AG04449 (cell line): ENCODE data around the gene HIPK2.

Experiments used
- CTCF ChIA-PET: fragments of 350-600 bp; formaldehyde crosslinking; extraction: SDS; loops from one replicate; lab custom pipeline; 2021; ENCODE audit warnings: antibody characterized with exemption; lab: Yijun Ruan, JAX
- POLR2A ChIA-PET: fragments of 400-600, 350-600 bp; formaldehyde crosslinking; extraction: SDS; loops from one replicate; lab custom pipeline; 2020; ENCODE audit warnings: antibody characterized with exemption, inconsistent platforms; lab: Yijun Ruan, JAX
- DNase-seq: peaks from one replicate; pipeline ENCODE4 v3.0.0-alpha.2; 2010; ENCODE audit warnings: low read depth, low spot score
- H3K4me3 ChIP-seq: 2 replicates; pipeline ENCODE4 v1.5.1; 2011; ENCODE audit warnings: low read depth, mild to moderate bottlenecking, control low read depth, low read length
- TF ChIP-seq, protein P1 (sequence below): IDR thresholded peaks from one replicate; pipeline ENCODE4 v1.5.1; 2011; ENCODE audit warnings: mild to moderate bottlenecking, moderate library complexity, low read length, control low read depth, inconsistent platforms; ENCODE audit not compliant: insufficient read depth; ENCODE audit errors: missing control alignments

The HIPK2 gene

DNA sequence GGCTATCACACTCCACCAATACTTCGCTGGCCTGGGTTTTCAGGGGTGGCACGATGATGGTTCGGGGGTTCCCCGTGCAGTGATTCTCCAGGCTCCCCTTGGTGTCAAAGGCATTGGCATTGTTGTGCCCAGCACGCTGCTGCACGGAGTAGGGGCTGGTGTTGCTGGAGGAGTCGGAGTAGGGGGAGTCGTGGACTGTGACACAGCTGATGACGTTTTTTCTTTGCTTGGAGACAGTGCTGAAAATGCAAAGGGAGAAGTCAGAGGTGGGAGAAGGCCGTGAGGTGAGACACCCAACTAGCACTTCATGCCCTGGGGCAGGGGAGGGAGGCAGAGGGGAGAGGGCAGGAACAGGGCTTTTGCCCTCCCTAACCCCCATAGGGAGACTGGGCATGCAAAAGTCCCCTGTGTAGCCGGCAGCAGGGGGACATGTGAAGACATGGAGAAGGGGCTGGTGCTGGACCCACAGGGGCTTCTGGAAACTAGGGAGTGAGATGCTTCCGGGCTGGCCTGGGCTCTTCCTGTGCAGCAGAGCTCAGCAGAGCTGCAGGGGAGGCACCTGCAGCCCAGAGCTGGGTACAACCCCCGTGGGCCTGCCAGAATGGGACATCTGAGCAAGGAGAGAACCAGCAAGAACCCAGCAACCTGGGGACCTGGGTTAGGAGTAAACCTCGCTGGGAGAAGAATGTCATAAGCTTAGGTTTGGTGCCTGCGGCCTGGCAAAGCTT, 193.8 kb downstream of the HIPK2 start:
- ChIA-PET CTCF (interaction anchor here (0.6 to 15.7 kb wide), 4 partner anchors 10 to 25 kb away, joined by 3 to 141 read pairs (median 3); no protein-coding TSS in a partner anchor), POLR2A (no interaction called here)
- H3K4me3 ChIP-seq: no peak overlapping the region
- TF ChIP-seq, protein P1, sequence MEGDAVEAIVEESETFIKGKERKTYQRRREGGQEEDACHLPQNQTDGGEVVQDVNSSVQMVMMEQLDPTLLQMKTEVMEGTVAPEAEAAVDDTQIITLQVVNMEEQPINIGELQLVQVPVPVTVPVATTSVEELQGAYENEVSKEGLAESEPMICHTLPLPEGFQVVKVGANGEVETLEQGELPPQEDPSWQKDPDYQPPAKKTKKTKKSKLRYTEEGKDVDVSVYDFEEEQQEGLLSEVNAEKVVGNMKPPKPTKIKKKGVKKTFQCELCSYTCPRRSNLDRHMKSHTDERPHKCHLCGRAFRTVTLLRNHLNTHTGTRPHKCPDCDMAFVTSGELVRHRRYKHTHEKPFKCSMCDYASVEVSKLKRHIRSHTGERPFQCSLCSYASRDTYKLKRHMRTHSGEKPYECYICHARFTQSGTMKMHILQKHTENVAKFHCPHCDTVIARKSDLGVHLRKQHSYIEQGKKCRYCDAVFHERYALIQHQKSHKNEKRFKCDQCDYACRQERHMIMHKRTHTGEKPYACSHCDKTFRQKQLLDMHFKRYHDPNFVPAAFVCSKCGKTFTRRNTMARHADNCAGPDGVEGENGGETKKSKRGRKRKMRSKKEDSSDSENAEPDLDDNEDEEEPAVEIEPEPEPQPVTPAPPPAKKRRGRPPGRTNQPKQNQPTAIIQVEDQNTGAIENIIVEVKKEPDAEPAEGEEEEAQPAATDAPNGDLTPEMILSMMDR: no peak
- no peak for DNase-seq

DNA sequence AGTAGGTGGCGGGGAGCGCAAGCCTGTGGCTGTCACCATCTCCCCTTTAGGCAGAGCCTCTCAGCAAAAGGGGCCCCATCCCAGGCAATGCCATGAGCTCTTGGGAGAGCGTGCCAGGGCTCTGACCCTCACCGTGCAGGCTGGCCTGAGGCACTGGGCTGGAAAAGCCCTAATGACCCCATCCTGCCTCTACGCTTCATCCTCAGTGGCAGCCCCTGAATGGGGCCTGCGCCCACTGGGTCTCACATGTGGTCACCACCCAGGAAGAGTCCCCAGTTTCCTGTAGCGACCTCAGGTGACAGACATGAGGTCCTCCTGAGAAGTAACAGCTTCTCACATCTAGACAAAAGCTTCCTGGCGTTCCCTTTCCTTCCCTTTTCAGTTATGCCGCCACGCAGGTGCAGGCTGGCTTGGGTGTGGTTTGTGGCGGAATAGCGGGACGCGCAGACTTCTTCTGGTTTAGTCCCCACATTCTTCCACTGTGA, 195.1 kb downstream of the HIPK2 start:
- CTCF ChIA-PET: interaction anchor here (1.0 to 15.7 kb wide), 5 partner anchors 7 to 82 kb away, joined by 3 to 141 read pairs (median 5); no protein-coding TSS in a partner anchor
- DNase-seq: no peak
- POLR2A ChIA-PET: no interaction called here
- TF ChIP-seq, protein P1: no peak
- no peak overlapping the region for H3K4me3 ChIP-seq

DNA sequence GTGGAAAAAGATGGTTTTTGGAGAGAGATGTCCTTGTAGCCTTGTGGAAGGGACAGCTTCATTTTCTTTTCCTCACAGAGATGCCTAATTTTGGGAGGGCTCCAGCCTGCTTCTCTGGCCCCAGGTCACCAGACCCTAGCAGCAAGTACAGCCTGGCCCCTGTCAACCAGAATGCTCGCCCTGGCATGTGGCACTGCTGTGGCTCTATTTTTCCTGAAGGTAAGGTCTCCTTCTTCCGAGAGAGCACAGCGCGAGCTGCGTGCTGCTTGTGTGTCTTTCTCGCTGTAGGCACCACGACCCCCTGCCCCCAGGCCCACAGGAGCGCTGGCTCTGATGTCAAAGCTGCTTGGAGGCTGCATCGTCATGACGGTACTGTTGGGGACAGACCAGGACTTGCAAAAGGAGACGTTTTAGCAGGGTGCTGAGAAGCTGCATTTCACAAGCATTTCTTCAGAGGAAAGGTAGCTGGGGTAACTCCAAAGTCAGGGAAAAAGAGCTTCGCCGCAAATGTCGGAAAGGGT, 195.6 kb downstream of the HIPK2 start:
- TF ChIP-seq, protein P1: no peak
- POLR2A ChIA-PET: no interaction called here
- H3K4me3 ChIP-seq: no peak overlapping the region
- no peak for DNase-seq
- CTCF ChIA-PET: interaction anchor here (1.0 to 15.7 kb wide), 5 partner anchors 8 to 82 kb away, joined by 3 to 141 read pairs (median 5); no protein-coding TSS in a partner anchor

DNA sequence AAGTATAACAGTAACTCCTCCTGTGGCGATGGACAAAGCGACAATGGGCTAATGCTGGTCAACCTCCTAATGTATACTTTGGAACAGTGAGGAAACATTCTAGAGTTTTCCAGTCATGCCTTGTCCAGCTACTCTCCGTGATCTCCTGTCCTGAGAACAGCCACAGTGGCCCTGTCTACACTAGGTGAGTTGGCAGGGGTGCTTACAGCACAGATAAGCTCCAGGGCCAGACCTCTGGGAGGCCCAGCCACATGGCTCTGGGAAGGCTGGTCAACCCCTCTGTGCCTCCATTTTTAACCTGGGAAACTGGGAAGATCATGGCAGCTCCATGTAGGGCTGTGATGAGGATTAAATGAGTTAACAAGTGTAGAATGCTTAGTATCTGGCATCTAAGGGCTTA, 197.4 kb downstream of the HIPK2 start:
- CTCF ChIA-PET: interaction anchor here (0.7 to 15.7 kb wide), 3 partner anchors 10 to 81 kb away, joined by 3 to 141 read pairs (median 3); no protein-coding TSS in a partner anchor
- no peak for DNase-seq
- no peak overlapping the region for H3K4me3 ChIP-seq
- POLR2A ChIA-PET: no interaction called here
- TF ChIP-seq, protein P1: no peak

DNA sequence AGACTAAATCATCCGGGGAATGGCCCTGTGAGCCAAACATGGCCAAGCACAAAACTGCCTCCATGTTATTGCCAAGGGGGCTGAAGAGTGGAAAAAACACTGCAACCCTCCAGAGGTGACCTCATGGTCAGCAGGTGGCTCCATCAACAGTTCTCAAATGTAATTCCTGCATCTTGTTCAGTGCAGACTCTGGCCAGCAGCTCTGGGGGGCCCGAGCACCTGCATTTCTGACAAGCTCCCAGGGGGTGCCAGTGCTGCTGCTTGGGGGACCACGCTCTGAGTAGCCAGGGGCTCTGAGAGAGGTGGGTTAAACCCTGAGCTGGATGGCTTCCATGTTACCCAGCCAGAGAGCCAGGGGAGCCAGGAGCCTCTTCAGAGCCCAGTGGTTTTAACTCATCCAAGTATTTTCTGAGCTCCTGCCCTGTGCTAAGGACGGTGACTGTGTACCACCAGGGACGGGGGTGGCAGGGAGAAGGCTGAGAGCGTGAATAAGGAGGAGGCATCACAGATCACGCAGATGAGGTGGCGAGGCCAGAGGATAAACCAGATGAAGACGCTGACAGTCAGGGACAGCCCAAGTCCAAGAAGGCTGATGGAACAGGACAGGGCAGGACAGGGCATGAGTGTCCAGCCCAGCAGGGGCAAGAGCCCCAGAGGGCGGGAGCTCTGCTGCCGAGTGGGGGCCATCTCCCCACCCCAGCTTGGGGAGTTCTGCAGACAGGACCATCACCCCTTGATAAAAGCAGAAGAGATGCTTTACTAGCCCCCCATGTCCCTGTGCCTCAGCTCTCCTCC, 201.4 kb downstream of the HIPK2 start:
- DNase-seq: no peak
- ChIA-PET CTCF (no interaction called here), POLR2A (no interaction called here)
- TF ChIP-seq, protein P1: no peak
- H3K4me3 ChIP-seq: no peak overlapping the region
